ENCODE data around the gene ZNF335.

ZNF335 gene

DNA sequence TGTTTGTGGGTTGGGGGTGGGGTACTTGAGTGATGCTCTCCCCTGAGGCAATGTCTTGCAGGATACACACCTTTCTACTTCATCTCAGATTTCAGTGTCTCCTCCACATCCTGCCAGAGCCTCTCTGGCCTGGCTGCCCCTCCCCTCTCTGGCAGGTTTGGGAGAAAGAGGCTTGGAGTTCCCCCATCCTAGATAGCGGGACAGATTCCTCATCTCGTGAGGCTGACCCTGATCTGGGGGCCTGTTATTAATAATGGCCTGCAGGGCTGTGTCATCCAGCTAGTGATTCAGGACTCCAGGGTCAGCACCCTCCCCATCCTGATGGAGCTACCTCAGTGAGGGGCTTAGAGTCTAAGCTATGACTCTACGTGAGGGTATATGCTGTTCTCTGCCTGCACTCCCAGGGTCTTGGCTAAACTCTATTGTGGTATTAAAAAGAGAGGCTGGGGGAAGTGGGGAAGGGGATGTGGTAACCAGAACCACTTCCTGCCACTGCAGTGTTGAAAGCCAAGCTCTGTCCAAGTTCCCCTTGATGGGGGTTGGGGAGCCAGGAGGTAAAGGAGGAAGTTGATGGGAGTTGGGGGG, 33.0 kb upstream of the ZNF335 start:
- TF ChIP-seq, protein P1, sequence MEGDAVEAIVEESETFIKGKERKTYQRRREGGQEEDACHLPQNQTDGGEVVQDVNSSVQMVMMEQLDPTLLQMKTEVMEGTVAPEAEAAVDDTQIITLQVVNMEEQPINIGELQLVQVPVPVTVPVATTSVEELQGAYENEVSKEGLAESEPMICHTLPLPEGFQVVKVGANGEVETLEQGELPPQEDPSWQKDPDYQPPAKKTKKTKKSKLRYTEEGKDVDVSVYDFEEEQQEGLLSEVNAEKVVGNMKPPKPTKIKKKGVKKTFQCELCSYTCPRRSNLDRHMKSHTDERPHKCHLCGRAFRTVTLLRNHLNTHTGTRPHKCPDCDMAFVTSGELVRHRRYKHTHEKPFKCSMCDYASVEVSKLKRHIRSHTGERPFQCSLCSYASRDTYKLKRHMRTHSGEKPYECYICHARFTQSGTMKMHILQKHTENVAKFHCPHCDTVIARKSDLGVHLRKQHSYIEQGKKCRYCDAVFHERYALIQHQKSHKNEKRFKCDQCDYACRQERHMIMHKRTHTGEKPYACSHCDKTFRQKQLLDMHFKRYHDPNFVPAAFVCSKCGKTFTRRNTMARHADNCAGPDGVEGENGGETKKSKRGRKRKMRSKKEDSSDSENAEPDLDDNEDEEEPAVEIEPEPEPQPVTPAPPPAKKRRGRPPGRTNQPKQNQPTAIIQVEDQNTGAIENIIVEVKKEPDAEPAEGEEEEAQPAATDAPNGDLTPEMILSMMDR (IDR thresholded peaks at IDR 0.05; ENCODE audit: low read depth, low read length) = no peak
- TF ChIP-seq MYC (IDR thresholded peaks at IDR 0.05; ENCODE audit: low read depth, low read length) (0 out of 2 replicates have a peak, but pooled peaks have one; percentile 55), POLR2A (IDR thresholded peaks at IDR 0.05; ENCODE audit: extremely low read depth, insufficient read length) (no peak)
- TF ChIP-seq, protein P2, sequence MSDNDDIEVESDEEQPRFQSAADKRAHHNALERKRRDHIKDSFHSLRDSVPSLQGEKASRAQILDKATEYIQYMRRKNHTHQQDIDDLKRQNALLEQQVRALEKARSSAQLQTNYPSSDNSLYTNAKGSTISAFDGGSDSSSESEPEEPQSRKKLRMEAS (IDR thresholded peaks at IDR 0.05; ENCODE audit: low read depth, low read length) = peak; percentile 34
- no peak overlapping the region for H3K4me3 ChIP-seq (ENCODE audit: low read depth, low read length)
- peak; percentile 99 for DNase-seq (ENCODE audit: low read depth)

DNA sequence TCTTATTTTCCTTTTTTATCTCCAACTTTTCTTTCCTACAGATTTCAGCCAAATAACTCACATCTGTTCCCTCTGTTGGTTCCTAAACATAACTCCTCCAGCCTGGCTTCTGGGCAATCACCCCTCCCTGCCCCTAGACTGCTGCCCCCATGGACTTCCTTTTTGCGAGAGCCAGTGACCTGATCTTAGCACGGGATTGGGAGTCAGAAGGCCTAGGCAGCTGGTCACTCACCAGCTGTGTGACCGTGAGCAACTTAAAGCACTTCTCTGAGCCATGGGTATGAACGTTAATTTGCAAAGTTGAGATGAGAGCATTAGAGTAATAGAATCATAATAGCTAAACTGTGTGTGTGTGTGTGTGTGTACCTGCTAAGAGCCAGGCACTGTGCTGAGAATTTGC, 32.2 kb upstream of the ZNF335 start:
- DNase-seq (ENCODE audit: low read depth) = peak; percentile 56
- TF ChIP-seq, protein P1 (IDR thresholded peaks at IDR 0.05; ENCODE audit: low read depth, low read length) = no peak
- TF ChIP-seq, protein P2 (IDR thresholded peaks at IDR 0.05; ENCODE audit: low read depth, low read length) = no peak
- TF ChIP-seq MYC (IDR thresholded peaks at IDR 0.05; ENCODE audit: low read depth, low read length) (no peak), POLR2A (IDR thresholded peaks at IDR 0.05; ENCODE audit: extremely low read depth, insufficient read length) (no peak)
- no peak overlapping the region for H3K4me3 ChIP-seq (ENCODE audit: low read depth, low read length)

DNA sequence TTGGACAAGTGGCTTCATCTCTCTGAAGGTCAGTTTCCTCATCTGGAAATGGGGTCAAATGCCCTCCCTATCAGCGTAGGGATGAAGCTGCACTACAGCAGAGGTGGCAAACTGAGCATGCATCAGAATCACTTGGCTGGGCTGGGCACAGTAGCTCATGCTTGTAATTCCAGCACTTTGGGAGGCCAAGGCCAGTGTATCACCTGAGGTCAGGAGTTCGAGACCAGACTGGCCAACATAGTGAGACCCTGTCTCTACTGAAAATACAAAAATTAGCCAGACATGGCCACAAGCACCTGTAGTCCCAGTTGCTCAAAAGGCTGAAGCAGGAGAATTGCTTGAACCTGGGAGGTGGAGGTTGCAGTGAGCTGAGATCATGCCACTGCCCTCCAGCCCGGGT, 30.0 kb upstream of the ZNF335 start:
- H3K4me3 ChIP-seq (ENCODE audit: low read depth, low read length) = no peak overlapping the region
- TF ChIP-seq, protein P2 (IDR thresholded peaks at IDR 0.05; ENCODE audit: low read depth, low read length) = no peak
- TF ChIP-seq, protein P1 (IDR thresholded peaks at IDR 0.05; ENCODE audit: low read depth, low read length) = no peak
- TF ChIP-seq POLR2A (IDR thresholded peaks at IDR 0.05; ENCODE audit: extremely low read depth, insufficient read length) (no peak), MYC (IDR thresholded peaks at IDR 0.05; ENCODE audit: low read depth, low read length) (no peak)
- no peak for DNase-seq (ENCODE audit: low read depth)

DNA sequence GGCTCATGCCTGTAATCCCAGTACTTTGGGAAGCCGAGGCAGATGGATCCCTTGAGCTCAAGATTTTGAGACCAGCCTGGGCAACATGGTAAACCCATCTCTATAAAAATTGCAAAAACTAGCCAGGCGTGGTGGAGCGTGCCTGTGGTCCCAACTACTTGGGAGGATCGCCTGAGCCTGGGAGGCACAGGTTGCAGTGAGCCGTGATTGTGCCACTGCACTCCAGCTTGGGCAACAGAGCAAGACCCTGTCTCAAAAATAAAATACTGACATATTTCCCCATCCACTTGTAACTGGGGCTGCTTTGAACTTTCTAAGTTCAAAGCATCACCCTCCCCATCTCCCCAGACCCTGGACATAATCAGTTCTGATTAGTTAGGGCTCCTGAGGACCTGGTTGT, 29.5 kb upstream of the ZNF335 start:
- H3K4me3 ChIP-seq (ENCODE audit: low read depth, low read length) = no peak overlapping the region
- TF ChIP-seq, protein P1 (IDR thresholded peaks at IDR 0.05; ENCODE audit: low read depth, low read length) = no peak
- no peak for TF ChIP-seq POLR2A (IDR thresholded peaks at IDR 0.05; ENCODE audit: extremely low read depth, insufficient read length)
- no peak for TF ChIP-seq MYC (IDR thresholded peaks at IDR 0.05; ENCODE audit: low read depth, low read length)
- TF ChIP-seq, protein P2 (IDR thresholded peaks at IDR 0.05; ENCODE audit: low read depth, low read length) = no peak
- no peak for DNase-seq (ENCODE audit: low read depth)

DNA sequence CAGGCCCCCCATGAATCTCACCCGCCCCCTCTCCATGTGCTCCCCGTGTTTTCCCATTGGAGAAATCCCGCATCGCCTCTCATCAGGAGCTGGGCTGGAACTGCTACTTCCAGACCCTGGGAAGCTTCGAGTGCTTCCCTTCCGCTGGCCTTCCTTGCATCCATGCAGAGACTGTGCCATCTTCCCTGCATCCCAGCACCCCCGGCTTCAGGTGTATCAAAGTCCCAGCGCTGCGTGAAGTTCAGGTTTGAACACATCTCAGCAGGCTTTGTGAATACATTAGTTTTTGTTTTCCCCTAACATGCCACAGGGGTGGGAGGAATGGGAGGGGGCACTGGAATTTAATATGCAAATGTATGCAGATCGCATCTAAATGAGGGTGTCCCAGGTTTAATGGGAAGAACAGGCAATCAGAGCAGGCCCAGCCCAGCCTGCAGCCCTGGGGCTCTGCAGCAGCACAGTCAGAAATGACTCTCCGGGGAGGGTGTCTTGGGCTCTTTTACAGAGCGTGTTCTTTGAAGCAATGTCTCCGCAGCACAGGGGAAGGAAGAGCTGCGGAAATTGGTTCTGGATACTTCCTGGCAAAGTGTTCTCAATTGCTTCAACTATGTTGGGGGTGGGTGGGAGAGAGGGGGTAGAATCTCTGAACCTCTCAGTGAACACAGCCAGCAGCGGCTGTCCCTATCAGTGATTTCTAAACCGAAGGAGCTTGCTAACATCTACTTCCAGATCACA, 28.4 kb upstream of the ZNF335 start:
- TF ChIP-seq, protein P1 (IDR thresholded peaks at IDR 0.05; ENCODE audit: low read depth, low read length) = no peak
- TF ChIP-seq POLR2A (IDR thresholded peaks at IDR 0.05; ENCODE audit: extremely low read depth, insufficient read length) (no peak), MYC (IDR thresholded peaks at IDR 0.05; ENCODE audit: low read depth, low read length) (no peak)
- TF ChIP-seq, protein P2 (IDR thresholded peaks at IDR 0.05; ENCODE audit: low read depth, low read length) = no peak
- no peak overlapping the region for H3K4me3 ChIP-seq (ENCODE audit: low read depth, low read length)
- no peak for DNase-seq (ENCODE audit: low read depth)

Data from NB4 (cell line).